HCT116 (cell line): Measurements from ENCODE around the gene ZCCHC24. TPM values are rescaled to one million over a fixed set of nuclear protein-coding genes. Genes with fewer than 3 reads are reported as not detected.

Experiments used
- ATAC-seq: fragments of 200-7000 bp; cut with Tn5 transposase; 2 replicates; pipeline ENCODE4 v1.9.1; 2020; ENCODE audit warnings: mild to moderate bottlenecking, moderate library complexity
- BruUV-seq: library from RNA; stranded (reverse); fragments of 400-500 nt; replicated peaks from 2 replicates; lab custom pipeline; 2021; lab: Mats Ljungman, UMichigan
- CTCF ChIA-PET: fragments of 300-600 bp; sonication (Branson Sonifier 250); formaldehyde crosslinking; loops from one replicate; lab custom pipeline; 2021; ENCODE audit warnings: antibody characterized with exemption; lab: Charles Lee
- POLR2A ChIA-PET: fragments of 300-600, 350-600 bp; sonication (Branson Sonifier 250); formaldehyde crosslinking; loops from one replicate; lab custom pipeline; 2021; ENCODE audit warnings: antibody characterized with exemption; lab: Charles Lee
- RAD21 ChIA-PET, 2 experiments: fragments of 300-600 bp; sonication (Branson Sonifier 250); formaldehyde crosslinking; loops; one replicate each; lab custom pipeline; 2023; ENCODE audit warnings: low total read pairs in 2 of 2; ENCODE audit not compliant: uncharacterized antibody in 2 of 2, unreplicated experiment in 2 of 2, low non-redundant PET in 1 of 2; lab: Charles Lee
- DNase-seq: peaks from one replicate; pipeline ENCODE4 v3.0.0-alpha.2; 2010; ENCODE audit warnings: low read depth, low spot score
- H2AFZ ChIP-seq: fragments of 200-600 bp; shearing (Covaris generic), sonication (generic); 2 replicates; pipeline ENCODE4 v1.6.1; 2017; ENCODE audit warnings: low read depth, mixed run types, mixed read lengths, antibody characterized with exemption, low read length; ENCODE audit not compliant: poor library complexity, severe bottlenecking
- H3K27ac ChIP-seq: 2 replicates; pipeline ENCODE4 v1.5.1; 2012; ENCODE audit warnings: low read depth, low read length
- H3K27me3 ChIP-seq: fragments of 200-600 bp; sonication (generic); 2 replicates; pipeline ENCODE4 v1.6.1; 2016; ENCODE audit warnings: mixed run types, low read length, mixed read lengths; ENCODE audit not compliant: insufficient read depth
- H3K36me3 ChIP-seq, 2 experiments: fragments of 200-500 bp in 1 of 2; fragments of 200-600 bp in 1 of 2; sonication (Bioruptor generic) in 1 of 2; sonication (generic) in 1 of 2; 2 replicates each; pipeline versions ENCODE4 v1.5.1 to v1.6.1; 2014 to 2016; ENCODE audit warnings: low read length in 2 of 2, inconsistent platforms in 1 of 2, mixed read lengths in 1 of 2, mixed run types in 1 of 2; ENCODE audit not compliant: insufficient read depth in 2 of 2, control insufficient read depth in 1 of 2
- H3K4me1 ChIP-seq, 2 experiments: fragments of 200-600 bp in 1 of 2; sonication (generic) in 1 of 2; 2 replicates each; pipeline versions ENCODE4 v1.5.1 to v1.6.1; 2012 to 2017; ENCODE audit warnings: low read length in 2 of 2, inconsistent platforms in 1 of 2, mild to moderate bottlenecking in 1 of 2, mixed read lengths in 1 of 2, mixed run types in 1 of 2, moderate library complexity in 1 of 2; ENCODE audit not compliant: insufficient read depth in 2 of 2, control insufficient read depth in 1 of 2
- H3K4me2 ChIP-seq: fragments of 200-600 bp; sonication (generic); 2 replicates; pipeline ENCODE4 v1.6.1; 2017; ENCODE audit warnings: mixed run types, low read length, mixed read lengths
- H3K4me3 ChIP-seq, 2 experiments: fragments of 200-600 bp in 1 of 2; sonication (generic) in 1 of 2; replicated peaks in 1 of 2; 2 replicates each; pipeline ENCODE4 v1.5.1; 2011 to 2016; ENCODE audit warnings: low read length in 2 of 2, control low read depth in 1 of 2, low read depth in 1 of 2, mild to moderate bottlenecking in 1 of 2, mixed read lengths in 1 of 2, mixed run types in 1 of 2
- H3K79me2 ChIP-seq: fragments of 200-600 bp; sonication (generic); 2 replicates; pipeline ENCODE4 v1.6.1; 2017; ENCODE audit warnings: mild to moderate bottlenecking, mixed run types, low read length, moderate library complexity, mixed read lengths; ENCODE audit not compliant: insufficient read depth
- H3K9ac ChIP-seq: fragments of 200-600 bp; sonication (generic); 2 replicates; pipeline ENCODE4 v1.6.1; 2016; ENCODE audit warnings: low read length, mixed read lengths
- H3K9me2 ChIP-seq: fragments of 200-600 bp; sonication (generic), shearing (Covaris generic); 2 replicates; pipeline ENCODE4 v1.6.1; 2017; ENCODE audit warnings: mixed run types, mild to moderate bottlenecking, moderate library complexity; ENCODE audit not compliant: insufficient read depth
- H3K9me3 ChIP-seq, 2 experiments: fragments of 200-500 bp in 1 of 2; fragments of 200-600 bp in 1 of 2; sonication (Bioruptor generic) in 1 of 2; sonication (generic) in 1 of 2; 2 replicates each; pipeline ENCODE4 v1.6.1; 2014 to 2017; ENCODE audit warnings: low read length in 2 of 2, mixed read lengths in 2 of 2, inconsistent platforms in 1 of 2, low read depth in 1 of 2, mild to moderate bottlenecking in 1 of 2, mixed run types in 1 of 2, moderate library complexity in 1 of 2; ENCODE audit not compliant: control insufficient read depth in 1 of 2, insufficient read depth in 1 of 2
- H4K20me1 ChIP-seq: fragments of 200-600 bp; sonication (generic), shearing (Covaris generic); 2 replicates; pipeline ENCODE4 v1.6.1; 2017; ENCODE audit warnings: mixed run types, mild to moderate bottlenecking, moderate library complexity; ENCODE audit not compliant: insufficient read depth
- CBX3 ChIP-seq: IDR thresholded peaks from 2 replicates; pipeline ENCODE4 v1.6.1; 2012; ENCODE audit warnings: low read depth
- EZH2phosphoT487 ChIP-seq: fragments of 200-600 bp; IDR thresholded peaks from 2 replicates; pipeline ENCODE4 v1.6.1; 2018; ENCODE audit warnings: antibody characterized with exemption, borderline replicate concordance
- FOSL1 ChIP-seq: IDR thresholded peaks from 2 replicates; pipeline ENCODE4 v1.6.1; 2012; ENCODE audit warnings: low read depth
- POLR2AphosphoS5 ChIP-seq: IDR thresholded peaks from 2 replicates; pipeline ENCODE4 v1.6.1; 2011; ENCODE audit warnings: mild to moderate bottlenecking, low read depth, low read length, moderate library complexity
- TCF7L2 ChIP-seq: IDR thresholded peaks from 2 replicates; pipeline ENCODE4 v1.7.0; 2011; ENCODE audit warnings: borderline replicate concordance, inconsistent platforms; ENCODE audit not compliant: insufficient read depth, insufficient read length; ENCODE audit errors: extremely low read depth
- ZNF274 ChIP-seq: fragments of 200-500 bp; sonication (Bioruptor generic); IDR thresholded peaks from 2 replicates; pipeline ENCODE4 v1.6.1; 2014; ENCODE audit warnings: mild to moderate bottlenecking, low read depth, low read length, inconsistent platforms
- intact Hi-C: fragments of 100-400 bp; cut with micrococcal nuclease; formaldehyde crosslinking; loops from 2 replicates; pipeline ENCODE4 v1.10.0; 2022
- total RNA-seq: library from RNA; stranded (reverse); gene quantifications from one replicate; pipeline ENCODE4 v1.2.1, GENCODE V29; 2021; ENCODE audit not compliant: unreplicated experiment
- TF ChIP-seq, protein P1 (sequence below): IDR thresholded peaks from 2 replicates; pipeline ENCODE4 v1.6.1; 2012
- TF ChIP-seq, protein P2 (sequence below): IDR thresholded peaks from 2 replicates; pipeline ENCODE4 v1.6.1; 2011; ENCODE audit warnings: mild to moderate bottlenecking, low read length, moderate library complexity; ENCODE audit not compliant: insufficient replicate concordance; ENCODE audit errors: extremely low read depth
- TF ChIP-seq, protein P3 (sequence below): IDR thresholded peaks from 2 replicates; pipeline ENCODE4 v1.6.1; 2012; ENCODE audit warnings: low read depth
- TF ChIP-seq, protein P4 (sequence below): IDR thresholded peaks from 2 replicates; pipeline ENCODE4 v1.6.1; 2012

ZCCHC24 gene
- total RNA-seq, 1 experiment from 2014 or later: 7.0 TPM

GRCh38 chr10:79418886-79419595, 26.4 kb downstream of the ZCCHC24 start:
- TF ChIP-seq, protein P1, sequence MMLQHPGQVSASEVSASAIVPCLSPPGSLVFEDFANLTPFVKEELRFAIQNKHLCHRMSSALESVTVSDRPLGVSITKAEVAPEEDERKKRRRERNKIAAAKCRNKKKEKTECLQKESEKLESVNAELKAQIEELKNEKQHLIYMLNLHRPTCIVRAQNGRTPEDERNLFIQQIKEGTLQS: no peak
- TF ChIP-seq POLR2AphosphoS5: no peak
- TF ChIP-seq, protein P2, sequence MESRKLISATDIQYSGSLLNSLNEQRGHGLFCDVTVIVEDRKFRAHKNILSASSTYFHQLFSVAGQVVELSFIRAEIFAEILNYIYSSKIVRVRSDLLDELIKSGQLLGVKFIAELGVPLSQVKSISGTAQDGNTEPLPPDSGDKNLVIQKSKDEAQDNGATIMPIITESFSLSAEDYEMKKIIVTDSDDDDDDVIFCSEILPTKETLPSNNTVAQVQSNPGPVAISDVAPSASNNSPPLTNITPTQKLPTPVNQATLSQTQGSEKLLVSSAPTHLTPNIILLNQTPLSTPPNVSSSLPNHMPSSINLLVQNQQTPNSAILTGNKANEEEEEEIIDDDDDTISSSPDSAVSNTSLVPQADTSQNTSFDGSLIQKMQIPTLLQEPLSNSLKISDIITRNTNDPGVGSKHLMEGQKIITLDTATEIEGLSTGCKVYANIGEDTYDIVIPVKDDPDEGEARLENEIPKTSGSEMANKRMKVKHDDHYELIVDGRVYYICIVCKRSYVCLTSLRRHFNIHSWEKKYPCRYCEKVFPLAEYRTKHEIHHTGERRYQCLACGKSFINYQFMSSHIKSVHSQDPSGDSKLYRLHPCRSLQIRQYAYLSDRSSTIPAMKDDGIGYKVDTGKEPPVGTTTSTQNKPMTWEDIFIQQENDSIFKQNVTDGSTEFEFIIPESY: no peak
- TF ChIP-seq ZNF274: no peak
- TF ChIP-seq, protein P3, sequence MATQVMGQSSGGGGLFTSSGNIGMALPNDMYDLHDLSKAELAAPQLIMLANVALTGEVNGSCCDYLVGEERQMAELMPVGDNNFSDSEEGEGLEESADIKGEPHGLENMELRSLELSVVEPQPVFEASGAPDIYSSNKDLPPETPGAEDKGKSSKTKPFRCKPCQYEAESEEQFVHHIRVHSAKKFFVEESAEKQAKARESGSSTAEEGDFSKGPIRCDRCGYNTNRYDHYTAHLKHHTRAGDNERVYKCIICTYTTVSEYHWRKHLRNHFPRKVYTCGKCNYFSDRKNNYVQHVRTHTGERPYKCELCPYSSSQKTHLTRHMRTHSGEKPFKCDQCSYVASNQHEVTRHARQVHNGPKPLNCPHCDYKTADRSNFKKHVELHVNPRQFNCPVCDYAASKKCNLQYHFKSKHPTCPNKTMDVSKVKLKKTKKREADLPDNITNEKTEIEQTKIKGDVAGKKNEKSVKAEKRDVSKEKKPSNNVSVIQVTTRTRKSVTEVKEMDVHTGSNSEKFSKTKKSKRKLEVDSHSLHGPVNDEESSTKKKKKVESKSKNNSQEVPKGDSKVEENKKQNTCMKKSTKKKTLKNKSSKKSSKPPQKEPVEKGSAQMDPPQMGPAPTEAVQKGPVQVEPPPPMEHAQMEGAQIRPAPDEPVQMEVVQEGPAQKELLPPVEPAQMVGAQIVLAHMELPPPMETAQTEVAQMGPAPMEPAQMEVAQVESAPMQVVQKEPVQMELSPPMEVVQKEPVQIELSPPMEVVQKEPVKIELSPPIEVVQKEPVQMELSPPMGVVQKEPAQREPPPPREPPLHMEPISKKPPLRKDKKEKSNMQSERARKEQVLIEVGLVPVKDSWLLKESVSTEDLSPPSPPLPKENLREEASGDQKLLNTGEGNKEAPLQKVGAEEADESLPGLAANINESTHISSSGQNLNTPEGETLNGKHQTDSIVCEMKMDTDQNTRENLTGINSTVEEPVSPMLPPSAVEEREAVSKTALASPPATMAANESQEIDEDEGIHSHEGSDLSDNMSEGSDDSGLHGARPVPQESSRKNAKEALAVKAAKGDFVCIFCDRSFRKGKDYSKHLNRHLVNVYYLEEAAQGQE: no peak
- no peak for TF ChIP-seq FOSL1
- no peak for TF ChIP-seq CBX3
- TF ChIP-seq TCF7L2: no peak
- TF ChIP-seq, protein P4, sequence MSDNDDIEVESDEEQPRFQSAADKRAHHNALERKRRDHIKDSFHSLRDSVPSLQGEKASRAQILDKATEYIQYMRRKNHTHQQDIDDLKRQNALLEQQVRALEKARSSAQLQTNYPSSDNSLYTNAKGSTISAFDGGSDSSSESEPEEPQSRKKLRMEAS: no peak
- TF ChIP-seq EZH2phosphoT487: no peak
- Histone ChIP-seq H3K4me1 (no peaks in the 10 kb centered on the region), H3K9me2 (no peaks in the 10 kb centered on the region), H4K20me1 (no peaks in the 10 kb centered on the region), H3K36me3 (no peaks in the 10 kb centered on the region; a peak in 1 of 4 replicates), H3K27me3 (no peaks in the 10 kb centered on the region), H3K79me2 (no peaks in the 10 kb centered on the region), H3K4me3 (no peak overlapping the region), H3K9me3 (no peaks in the 10 kb centered on the region), H3K27ac (no peak overlapping the region), H2AFZ (no peak overlapping the region), H3K9ac (no peak overlapping the region), H3K4me2 (no peak overlapping the region)
- RAD21 ChIA-PET: no interaction called here
- DNase-seq: no peak
- no peak for ATAC-seq
- intact Hi-C loops: no loop called here
- no TSS peak for BruUV-seq
- POLR2A ChIA-PET: no interaction called here
- CTCF ChIA-PET: no interaction called here
